ENCODE measurements around the gene TSC2. TPM values are rescaled to one million over a fixed set of nuclear protein-coding genes. Genes with fewer than 3 reads are reported as not detected.
A peak's percentile ranks its signal among the peaks of the same experiment; 100 is the strongest.
"Not testable (repeated sequence)": the region's sequence is repeated elsewhere in the genome, so short reads cannot be mapped to it uniquely, and the experiment has no call there.

TSC2 gene
- total and polyA plus RNA-seq, 2 donors (not counting 3 experiments of a cell fraction or from before 2014, with no cell fraction given) = 87.9 to 144 TPM

DNA sequence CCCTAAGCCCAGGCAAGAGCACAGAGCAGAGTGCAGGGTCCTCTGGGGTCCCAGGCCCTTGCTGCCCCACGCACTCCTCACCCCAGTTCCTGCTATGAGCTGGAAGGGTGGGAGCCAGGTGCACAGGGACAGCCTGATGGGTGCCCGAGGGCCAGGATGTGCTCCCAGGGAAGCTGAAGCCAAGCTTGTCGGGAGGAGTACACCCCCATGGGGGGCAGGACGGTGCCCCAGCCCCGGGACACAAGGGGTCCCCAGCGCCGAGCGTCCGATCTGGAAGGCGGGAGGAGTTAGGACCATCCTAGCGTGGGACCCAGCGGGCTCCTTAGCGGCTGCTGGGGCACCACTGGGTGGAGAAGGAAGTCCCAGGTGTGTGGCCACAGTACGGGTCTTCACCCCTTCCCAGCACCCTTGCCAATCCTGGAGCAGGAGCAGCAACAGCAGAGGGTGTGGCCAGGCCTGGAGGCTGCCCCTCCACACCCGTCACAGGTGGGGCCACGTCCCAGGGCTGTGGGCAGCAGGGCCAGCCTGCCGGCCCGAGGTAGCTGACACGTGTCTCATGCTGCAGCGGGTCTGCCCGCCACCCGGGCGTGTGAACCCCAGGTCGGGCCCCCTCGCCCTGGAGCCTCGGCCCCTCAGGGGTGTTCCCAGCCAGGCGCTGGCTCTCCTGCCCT lies 76.1 kb downstream of the TSC2 start:
- BruUV-seq (replicated peaks); H3K9me1 ChIP-seq (replicated peaks; ENCODE audit: control insufficient read depth, extremely low read depth, insufficient read depth, low read length); FAIRE-seq; POLR2A ChIA-PET; DNase-seq (ENCODE audit: low read depth, low spot score); H3K9me3 ChIP-seq (replicated peaks; ENCODE audit: control insufficient read depth, insufficient read depth, low read length); H2AFZ ChIP-seq (ENCODE audit: low read depth, low read length); H3K27me3 ChIP-seq (ENCODE audit: control insufficient read depth in 2 of 2, insufficient read depth in 2 of 2, low read length in 2 of 2); H3K9ac ChIP-seq (replicated peaks; ENCODE audit: extremely low read depth, insufficient read depth, low read length); dilution Hi-C loops (cut with MboI; ENCODE audit: extremely low pct_ligation_motif_present, low sequenced_read_pairs); H3K36me3 ChIP-seq (ENCODE audit: control insufficient read depth in 2 of 2, extremely low read depth in 1 of 2, insufficient read depth in 2 of 2, low read length in 2 of 2); H4K20me1 ChIP-seq (replicated peaks; ENCODE audit: control insufficient read depth, extremely low read depth, insufficient read depth, low read length); H3K4me3 ChIP-seq (replicated peaks in 1 of 3; ENCODE audit: insufficient read depth in 1 of 3, low read depth in 1 of 3, low read length in 3 of 3); H3K4me2 ChIP-seq (ENCODE audit: insufficient read depth, low read length); intact Hi-C loops (cut with micrococcal nuclease): not testable (repeated sequence)
- Histone ChIP-seq H3K27ac (ENCODE audit: insufficient read depth, low read depth, low read length) (peak overlapping the region; percentile 91), H3K79me2 (ENCODE audit: control insufficient read depth, insufficient read depth, low read length) (peaks cover 29% of the 10 kb centered on the region), H3K4me1 (ENCODE audit: control insufficient read depth, extremely low read depth, insufficient read depth, low read length) (peaks cover 37% of the 10 kb centered on the region)
- CTCF ChIA-PET = interaction anchor here (1.2 kb wide), 1 partner anchor 120 kb away, joined by 3 read pairs; no protein-coding TSS in a partner anchor

DNA sequence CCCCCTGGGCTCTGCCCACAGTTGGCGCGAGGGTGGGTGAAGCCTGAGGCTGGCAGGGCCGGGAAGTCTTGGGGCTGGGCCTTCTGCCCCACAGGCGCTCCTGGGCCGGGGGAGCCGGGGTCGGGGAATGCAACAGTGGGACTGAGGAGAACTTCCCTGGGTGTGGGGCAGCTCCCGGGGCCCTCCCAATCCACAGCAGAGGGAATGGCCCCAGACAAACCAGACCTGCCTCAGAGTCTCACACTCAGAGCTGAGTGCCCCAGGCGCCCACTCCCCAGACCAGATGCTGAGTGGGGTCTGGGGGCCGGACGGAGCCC lies 76.5 kb downstream of the TSC2 start:
- H3K27me3 ChIP-seq (ENCODE audit: control insufficient read depth in 2 of 2, insufficient read depth in 2 of 2, low read length in 2 of 2); BruUV-seq (replicated peaks); H2AFZ ChIP-seq (ENCODE audit: low read depth, low read length); H3K4me3 ChIP-seq (replicated peaks in 1 of 3; ENCODE audit: insufficient read depth in 1 of 3, low read depth in 1 of 3, low read length in 3 of 3); H3K36me3 ChIP-seq (ENCODE audit: control insufficient read depth in 2 of 2, extremely low read depth in 1 of 2, insufficient read depth in 2 of 2, low read length in 2 of 2); intact Hi-C loops (cut with micrococcal nuclease); DNase-seq (ENCODE audit: low read depth, low spot score); FAIRE-seq; H3K9me1 ChIP-seq (replicated peaks; ENCODE audit: control insufficient read depth, extremely low read depth, insufficient read depth, low read length); H3K9me3 ChIP-seq (replicated peaks; ENCODE audit: control insufficient read depth, insufficient read depth, low read length); H4K20me1 ChIP-seq (replicated peaks; ENCODE audit: control insufficient read depth, extremely low read depth, insufficient read depth, low read length); dilution Hi-C loops (cut with MboI; ENCODE audit: extremely low pct_ligation_motif_present, low sequenced_read_pairs); POLR2A ChIA-PET: not testable (repeated sequence)
- Histone ChIP-seq H3K4me2 (ENCODE audit: insufficient read depth, low read length) (peak overlapping the region; percentile 29), H3K4me1 (ENCODE audit: control insufficient read depth, extremely low read depth, insufficient read depth, low read length) (peaks cover 37% of the 10 kb centered on the region), H3K27ac (ENCODE audit: insufficient read depth, low read depth, low read length) (peak overlapping the region; percentile 91), H3K79me2 (ENCODE audit: control insufficient read depth, insufficient read depth, low read length) (peaks cover 29% of the 10 kb centered on the region), H3K9ac (replicated peaks; ENCODE audit: extremely low read depth, insufficient read depth, low read length) (peak overlapping the region; percentile 61)
- CTCF ChIA-PET = interaction anchor here (1.2 kb wide), 1 partner anchor 120 kb away, joined by 3 read pairs; no protein-coding TSS in a partner anchor

All from endothelial cell of umbilical vein (primary cell).